PFSK-1 (cell line): ENCODE data around the gene INSR.

ENCODE experiments used
- FOXP2 ChIP-seq: optimal IDR thresholded peaks from 2 replicates; pipeline ENCODE3; 2011; ENCODE audit warnings: borderline replicate concordance, control low read depth, inconsistent platforms; ENCODE audit not compliant: insufficient read depth; ENCODE audit errors: extremely low read length, extremely low read depth
- POLR2AphosphoS5 ChIP-seq: IDR thresholded peaks from 2 replicates; pipeline ENCODE4 v1.6.1; 2012; ENCODE audit warnings: low read depth, mild to moderate bottlenecking, control low read depth, low read length, moderate library complexity
- REST ChIP-seq, 2 experiments: IDR thresholded peaks; 2 replicates each; pipeline versions ENCODE4 v1.6.1 to v1.8.0; 2011 to 2012; ENCODE audit warnings: low read depth in 2 of 2, low read length in 2 of 2, control low read depth in 1 of 2, inconsistent platforms in 1 of 2, mild to moderate bottlenecking in 1 of 2, moderate library complexity in 1 of 2; ENCODE audit not compliant: insufficient read depth in 1 of 2
- SIN3A ChIP-seq: IDR thresholded peaks from 2 replicates; pipeline ENCODE4 v1.6.1; 2012; ENCODE audit warnings: mild to moderate bottlenecking, low read length, moderate library complexity, borderline replicate concordance; ENCODE audit not compliant: insufficient read depth
- TAF1 ChIP-seq: IDR thresholded peaks from 2 replicates; pipeline ENCODE4 v1.6.1; 2012; ENCODE audit warnings: low read length, control low read depth, borderline replicate concordance; ENCODE audit not compliant: insufficient read depth

INSR gene

GRCh38 chr19:7318176-7318575 is 24.0 kb upstream of the INSR start:
- no peak for TF ChIP-seq POLR2AphosphoS5
- TF ChIP-seq REST (IDR thresholded peaks at IDR 0.05; ENCODE audit: insufficient read depth in 1 of 2, low read depth in 2 of 2, low read length in 2 of 2) = no peak
- no peak for TF ChIP-seq FOXP2
- TF ChIP-seq TAF1 = no peak
- no peak for TF ChIP-seq SIN3A

GRCh38 chr19:7312816-7313215 is 18.6 kb upstream of the INSR start:
- TF ChIP-seq FOXP2 (no peak), TAF1 (no peak), SIN3A (no peak), POLR2AphosphoS5 (no peak), REST (IDR thresholded peaks at IDR 0.05; ENCODE audit: insufficient read depth in 1 of 2, low read depth in 2 of 2, low read length in 2 of 2) (no peak)

GRCh38 chr19:7311911-7312310 is 17.7 kb upstream of the INSR start:
- no peak for TF ChIP-seq TAF1
- no peak for TF ChIP-seq FOXP2
- TF ChIP-seq REST (IDR thresholded peaks at IDR 0.05; ENCODE audit: insufficient read depth in 1 of 2, low read depth in 2 of 2, low read length in 2 of 2) = no peak
- TF ChIP-seq SIN3A = no peak
- no peak for TF ChIP-seq POLR2AphosphoS5

GRCh38 chr19:7307590-7308218 is 13.5 kb upstream of the INSR start:
- TF ChIP-seq TAF1 = no peak
- TF ChIP-seq SIN3A = no peak
- TF ChIP-seq POLR2AphosphoS5 = no peak
- no peak for TF ChIP-seq FOXP2
- TF ChIP-seq REST (IDR thresholded peaks at IDR 0.05; ENCODE audit: insufficient read depth in 1 of 2, low read depth in 2 of 2, low read length in 2 of 2) = no peak

- TF ChIP-seq FOXP2 = no peak
- no peak for TF ChIP-seq SIN3A
- TF ChIP-seq TAF1 = no peak
- TF ChIP-seq REST (IDR thresholded peaks at IDR 0.05; ENCODE audit: insufficient read depth in 1 of 2, low read depth in 2 of 2, low read length in 2 of 2) = no peak
- no peak for TF ChIP-seq POLR2AphosphoS5
These were observed 10.0 kb upstream of the INSR start for GRCh38 chr19:7304200-7304599.
